HepG2 (cell line): ENCODE measurements around the gene RASL12. TPM values are rescaled to one million over a fixed set of nuclear protein-coding genes. Genes with fewer than 3 reads are reported as not detected.

ENCODE experiments used
- BCL6 ChIP-seq: IDR thresholded peaks from 2 replicates; pipeline ENCODE4 v1.6.1; 2016; ENCODE audit warnings: missing genetic modification reagents, missing compliant biosample characterization
- BHLHE40 ChIP-seq: IDR thresholded peaks from 2 replicates; pipeline ENCODE4 v1.6.1; 2011; ENCODE audit warnings: low read length, improper control_type of control experiment
- CCDC6 ChIP-seq: sonication (generic); formaldehyde crosslinking; IDR thresholded peaks from 2 replicates; pipeline ENCODE4 v1.8.1; 2022; ENCODE audit warnings: mild to moderate bottlenecking, missing genetic modification reagents, moderate library complexity
- CENPBD1 ChIP-seq: sonication (generic); formaldehyde crosslinking; IDR thresholded peaks from 2 replicates; pipeline ENCODE4 v1.8.0; 2022; ENCODE audit warnings: missing genetic modification reagents, low read depth, mild to moderate bottlenecking, borderline replicate concordance
- E2F1 ChIP-seq: sonication (generic); formaldehyde crosslinking; IDR thresholded peaks from 2 replicates; pipeline ENCODE4 v1.5.0; 2020; ENCODE audit warnings: missing genetic modification reagents
- GATA4 ChIP-seq: sonication (generic); IDR thresholded peaks from 2 replicates; pipeline ENCODE4 v1.6.1; 2016; ENCODE audit warnings: antibody characterized with exemption, low read depth, borderline replicate concordance
- HDAC1 ChIP-seq: sonication (generic); formaldehyde crosslinking; IDR thresholded peaks from 2 replicates; pipeline ENCODE4 v1.5.1; 2020; ENCODE audit warnings: mild to moderate bottlenecking, missing genetic modification reagents
- HMGA1 ChIP-seq: sonication (generic); formaldehyde crosslinking; conservative IDR thresholded peaks from 2 replicates; pipeline ENCODE4 v1.4.0; 2020; ENCODE audit warnings: missing genetic modification reagents
- HOXA7 ChIP-seq: sonication (generic); formaldehyde crosslinking; IDR thresholded peaks from 2 replicates; pipeline ENCODE4 v1.8.1; 2022; ENCODE audit warnings: mild to moderate bottlenecking, missing genetic modification reagents, moderate library complexity
- NR2F6 ChIP-seq, 2 experiments: IDR thresholded peaks; 2 replicates each; pipeline ENCODE4 v1.6.1; 2016; ENCODE audit warnings: antibody characterized with exemption in 1 of 2, mild to moderate bottlenecking in 1 of 2
- NRL ChIP-seq: sonication (generic); formaldehyde crosslinking; IDR thresholded peaks from 2 replicates; pipeline ENCODE4 v1.5.0; 2020; ENCODE audit warnings: missing genetic modification reagents, mild to moderate bottlenecking, moderate library complexity, borderline replicate concordance
- RARG ChIP-seq: sonication (generic); formaldehyde crosslinking; IDR thresholded peaks from 2 replicates; pipeline ENCODE4 v1.4.0; 2020; ENCODE audit warnings: low read depth, mild to moderate bottlenecking, missing genetic modification reagents
- RBFOX2 ChIP-seq: fragments of 200-400 bp; formaldehyde crosslinking; IDR thresholded peaks from 2 replicates; pipeline ENCODE4 v1.6.1; 2017; ENCODE audit warnings: low read depth, mild to moderate bottlenecking, low read length
- RFXAP ChIP-seq: sonication (generic); formaldehyde crosslinking; IDR thresholded peaks from 2 replicates; pipeline ENCODE4 v1.4.0; 2020; ENCODE audit warnings: missing genetic modification reagents, borderline replicate concordance
- SIX4 ChIP-seq: sonication (generic); formaldehyde crosslinking; IDR thresholded peaks from 2 replicates; pipeline ENCODE4 v1.4.0; 2020; ENCODE audit warnings: missing genetic modification reagents
- SMAD9 ChIP-seq: sonication (generic); formaldehyde crosslinking; IDR thresholded peaks from 2 replicates; pipeline ENCODE4 v1.5.1; 2020; ENCODE audit warnings: mild to moderate bottlenecking, missing genetic modification reagents
- SMARCE1 ChIP-seq: fragments of 450-650 bp; IDR thresholded peaks from 2 replicates; pipeline ENCODE4 v1.6.1; 2017; ENCODE audit warnings: borderline replicate concordance
- SRY ChIP-seq: sonication (generic); formaldehyde crosslinking; IDR thresholded peaks from 2 replicates; pipeline ENCODE4 v1.8.0; 2022; ENCODE audit warnings: mild to moderate bottlenecking, missing genetic modification reagents
- TAF15 ChIP-seq: fragments of 200-400 bp; formaldehyde crosslinking; IDR thresholded peaks from one replicate; pipeline ENCODE4 v1.6.1; 2018; ENCODE audit warnings: mild to moderate bottlenecking, low read depth, low read length; ENCODE audit not compliant: poor library complexity, severe bottlenecking
- TBX2 ChIP-seq: sonication (generic); formaldehyde crosslinking; IDR thresholded peaks from 2 replicates; pipeline ENCODE4 v1.5.0; 2020; ENCODE audit warnings: missing genetic modification reagents, mild to moderate bottlenecking, borderline replicate concordance
- U2AF2 ChIP-seq: fragments of 200-400 bp; formaldehyde crosslinking; IDR thresholded peaks from 2 replicates; pipeline ENCODE4 v1.6.1; 2017; ENCODE audit warnings: low read depth, mild to moderate bottlenecking, low read length
- ZNF225 ChIP-seq: sonication (generic); formaldehyde crosslinking; IDR thresholded peaks from 2 replicates; pipeline ENCODE4 v1.4.0; 2020; ENCODE audit warnings: mild to moderate bottlenecking, missing genetic modification reagents
- ZNF737 ChIP-seq: sonication (generic); formaldehyde crosslinking; IDR thresholded peaks from 2 replicates; pipeline ENCODE4 v1.5.0; 2020; ENCODE audit warnings: missing genetic modification reagents, mild to moderate bottlenecking, borderline replicate concordance
- ZNF83 ChIP-seq: sonication (generic); formaldehyde crosslinking; IDR thresholded peaks from 2 replicates; pipeline ENCODE4 v1.4.0; 2020; ENCODE audit warnings: missing genetic modification reagents, mild to moderate bottlenecking, borderline replicate concordance
- polyA plus RNA-seq, 8 experiments: library from polyadenylated mRNA; depleted of rRNA in 3 of 8; stranded (reverse) in 7 of 8; unstranded in 1 of 8; fragments of >200 nt; fragmentation: Illumina TruSeq in 4 of 8; extraction: Trizol in 4 of 8; gene quantifications; 2 replicates each; pipeline versions ENCODE4 v1.2.1 to v1.2.3, GENCODE V29; 2011 to 2016; ENCODE audit warnings: low read depth in 4 of 8, missing spikeins in 1 of 8, mixed read lengths in 1 of 8; ENCODE audit not compliant: insufficient read depth in 1 of 8
- total RNA-seq, 5 experiments: library from RNA; depleted of rRNA; stranded (reverse); fragments of >200 nt; fragmentation: Illumina TruSeq; extraction: Trizol; gene quantifications; 2 replicates each; pipeline ENCODE4 v1.2.3, GENCODE V29; 2016; ENCODE audit warnings: low read depth in 1 of 5
- TF ChIP-seq, protein P1 (sequence below): sonication (generic); formaldehyde crosslinking; IDR thresholded peaks from 2 replicates; pipeline ENCODE4 v1.5.0; 2020; ENCODE audit warnings: mild to moderate bottlenecking, missing genetic modification reagents
- TF ChIP-seq, protein P2 (sequence below): sonication (generic); formaldehyde crosslinking; IDR thresholded peaks from 2 replicates; pipeline ENCODE4 v1.4.0; 2020; ENCODE audit warnings: missing genetic modification reagents

RASL12 gene
- total and polyA plus RNA-seq, 2 of the 13 experiments (the other 11 are each of a cell fraction or from before 2014, with no cell fraction given), result 0.16 to 0.55 TPM

- TF ChIP-seq, protein P1, sequence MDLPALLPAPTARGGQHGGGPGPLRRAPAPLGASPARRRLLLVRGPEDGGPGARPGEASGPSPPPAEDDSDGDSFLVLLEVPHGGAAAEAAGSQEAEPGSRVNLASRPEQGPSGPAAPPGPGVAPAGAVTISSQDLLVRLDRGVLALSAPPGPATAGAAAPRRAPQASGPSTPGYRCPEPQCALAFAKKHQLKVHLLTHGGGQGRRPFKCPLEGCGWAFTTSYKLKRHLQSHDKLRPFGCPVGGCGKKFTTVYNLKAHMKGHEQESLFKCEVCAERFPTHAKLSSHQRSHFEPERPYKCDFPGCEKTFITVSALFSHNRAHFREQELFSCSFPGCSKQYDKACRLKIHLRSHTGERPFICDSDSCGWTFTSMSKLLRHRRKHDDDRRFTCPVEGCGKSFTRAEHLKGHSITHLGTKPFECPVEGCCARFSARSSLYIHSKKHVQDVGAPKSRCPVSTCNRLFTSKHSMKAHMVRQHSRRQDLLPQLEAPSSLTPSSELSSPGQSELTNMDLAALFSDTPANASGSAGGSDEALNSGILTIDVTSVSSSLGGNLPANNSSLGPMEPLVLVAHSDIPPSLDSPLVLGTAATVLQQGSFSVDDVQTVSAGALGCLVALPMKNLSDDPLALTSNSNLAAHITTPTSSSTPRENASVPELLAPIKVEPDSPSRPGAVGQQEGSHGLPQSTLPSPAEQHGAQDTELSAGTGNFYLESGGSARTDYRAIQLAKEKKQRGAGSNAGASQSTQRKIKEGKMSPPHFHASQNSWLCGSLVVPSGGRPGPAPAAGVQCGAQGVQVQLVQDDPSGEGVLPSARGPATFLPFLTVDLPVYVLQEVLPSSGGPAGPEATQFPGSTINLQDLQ (CRISPR knock-in tag), result no peak
- no peak for TF ChIP-seq SMARCE1
- TF ChIP-seq, protein P2, sequence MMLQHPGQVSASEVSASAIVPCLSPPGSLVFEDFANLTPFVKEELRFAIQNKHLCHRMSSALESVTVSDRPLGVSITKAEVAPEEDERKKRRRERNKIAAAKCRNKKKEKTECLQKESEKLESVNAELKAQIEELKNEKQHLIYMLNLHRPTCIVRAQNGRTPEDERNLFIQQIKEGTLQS, result no peak
- TF ChIP-seq U2AF2, result no peak
- peak; percentile 83; the same call in 1 of the 2 replicates for TF ChIP-seq NRL
- TF ChIP-seq ZNF83 (CRISPR knock-in tag), result no peak
- TF ChIP-seq ZNF737 (CRISPR knock-in tag), result no peak; the same call in 1 of the 2 replicates
- TF ChIP-seq SMAD9 (CRISPR knock-in tag), result no peak
- 0 out of 2 replicates have a peak, but pooled peaks have one; percentile 17 for TF ChIP-seq RFXAP (CRISPR knock-in tag)
- TF ChIP-seq BHLHE40, result 0 out of 2 replicates have a peak, but pooled peaks have one; percentile 40
- no peak for TF ChIP-seq CENPBD1 (CRISPR knock-in tag)
- no peak for TF ChIP-seq E2F1
- TF ChIP-seq CCDC6, result no peak
- TF ChIP-seq NR2F6 (IDR thresholded peaks at IDR 0.05), result peak; percentile 91
- TF ChIP-seq NR2F6 (CRISPR knock-in tag; IDR thresholded peaks at IDR 0.05), result peak; percentile 96
- TF ChIP-seq HOXA7 (CRISPR knock-in tag), result no peak
- peak; percentile 77 for TF ChIP-seq HDAC1 (CRISPR knock-in tag)
- no peak for TF ChIP-seq SIX4 (CRISPR knock-in tag)
- TF ChIP-seq SRY (CRISPR knock-in tag), result no peak
- no peak for TF ChIP-seq RARG
- no peak for TF ChIP-seq ZNF225 (CRISPR knock-in tag)
- peak; percentile 93 for TF ChIP-seq TBX2 (CRISPR knock-in tag)
- TF ChIP-seq HMGA1 (CRISPR knock-in tag), result no peak
- no peak for TF ChIP-seq RBFOX2
- no peak for TF ChIP-seq GATA4
- no peak for TF ChIP-seq TAF15
- TF ChIP-seq BCL6 (CRISPR knock-in tag), result peak; percentile 87
These were observed 22.9 kb downstream of the RASL12 start, which contains the start of gene SLC51B (continued) for GRCh38 chr15:65044724-65045481.
